Fibroblast of lung (primary cell): Measurements from ENCODE around the gene DHX58.

Source experiments
- EZH2 ChIP-seq: IDR thresholded peaks from 2 replicates; pipeline ENCODE4 v1.5.1; 2012; ENCODE audit warnings: low read length, control low read depth, mild to moderate bottlenecking; ENCODE audit errors: missing control alignments
- TF ChIP-seq, protein P1 (sequence below), 2 donors: IDR thresholded peaks in 1 of 2; conservative IDR thresholded peaks in 1 of 2; 1 replicate in 1 of 2; 2 replicates in 1 of 2; pipeline ENCODE4 v1.5.1; 2011 to 2012; ENCODE audit warnings: low read length in 2 of 2, control low read depth in 1 of 2, inconsistent platforms in 1 of 2, low read depth in 1 of 2, mild to moderate bottlenecking in 1 of 2

DNA sequence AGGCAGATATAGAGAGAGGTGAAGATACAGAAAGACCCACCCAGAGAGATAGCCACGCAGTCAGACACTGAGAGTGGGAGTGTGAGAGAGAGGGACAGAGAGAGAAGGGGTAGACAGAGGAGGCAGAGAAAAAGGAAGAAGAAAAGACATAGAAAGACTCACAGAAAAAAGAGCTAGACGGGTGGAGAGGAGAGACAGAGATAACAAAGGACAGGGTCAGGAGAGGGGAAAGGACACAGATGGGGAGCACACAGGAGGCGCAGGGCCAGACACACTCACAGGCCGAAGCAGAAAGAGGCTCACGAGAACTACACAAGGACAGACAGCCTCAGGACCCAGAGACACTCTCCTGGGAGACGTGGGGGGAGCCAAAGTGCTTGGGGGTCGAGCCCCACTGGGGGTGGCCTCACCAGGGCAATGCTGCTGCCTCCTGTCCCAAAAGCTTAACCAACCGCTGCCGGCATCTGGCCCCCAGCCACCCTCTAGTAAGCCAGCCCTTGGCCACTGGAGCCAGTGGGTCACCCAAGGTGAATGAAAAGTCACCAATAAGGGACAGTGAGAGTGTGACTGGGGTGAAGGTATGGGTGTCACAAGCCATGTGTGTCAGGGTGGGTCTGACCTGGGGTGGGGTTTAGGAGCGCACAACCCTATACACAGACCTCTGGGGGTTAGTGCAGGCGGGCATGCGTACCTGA lies 18.0 kb downstream of the DHX58 start:
- TF ChIP-seq, protein P1, sequence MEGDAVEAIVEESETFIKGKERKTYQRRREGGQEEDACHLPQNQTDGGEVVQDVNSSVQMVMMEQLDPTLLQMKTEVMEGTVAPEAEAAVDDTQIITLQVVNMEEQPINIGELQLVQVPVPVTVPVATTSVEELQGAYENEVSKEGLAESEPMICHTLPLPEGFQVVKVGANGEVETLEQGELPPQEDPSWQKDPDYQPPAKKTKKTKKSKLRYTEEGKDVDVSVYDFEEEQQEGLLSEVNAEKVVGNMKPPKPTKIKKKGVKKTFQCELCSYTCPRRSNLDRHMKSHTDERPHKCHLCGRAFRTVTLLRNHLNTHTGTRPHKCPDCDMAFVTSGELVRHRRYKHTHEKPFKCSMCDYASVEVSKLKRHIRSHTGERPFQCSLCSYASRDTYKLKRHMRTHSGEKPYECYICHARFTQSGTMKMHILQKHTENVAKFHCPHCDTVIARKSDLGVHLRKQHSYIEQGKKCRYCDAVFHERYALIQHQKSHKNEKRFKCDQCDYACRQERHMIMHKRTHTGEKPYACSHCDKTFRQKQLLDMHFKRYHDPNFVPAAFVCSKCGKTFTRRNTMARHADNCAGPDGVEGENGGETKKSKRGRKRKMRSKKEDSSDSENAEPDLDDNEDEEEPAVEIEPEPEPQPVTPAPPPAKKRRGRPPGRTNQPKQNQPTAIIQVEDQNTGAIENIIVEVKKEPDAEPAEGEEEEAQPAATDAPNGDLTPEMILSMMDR (conservative IDR thresholded peaks at IDR 0.05 in 1 of 2, IDR thresholded peaks at IDR 0.05 in 1 of 2; ENCODE audit: low read depth in 1 of 2, low read length in 2 of 2): no peak
- TF ChIP-seq EZH2: no peak
